Measurements from ENCODE around the gene NF1.
"Not testable (repeated sequence)": the region's sequence is repeated elsewhere in the genome, so short reads cannot be mapped to it uniquely, and the experiment has no call there.

Gene NF1

GRCh38 chr17:31172388-31172787, 77.6 kb downstream of the NF1 start:
- no peak for DNase-seq (ENCODE audit: low read depth in 4 of 4, low spot score in 1 of 4)

GRCh38 chr17:31174215-31174614, 79.4 kb downstream of the NF1 start:
- DNase-seq (ENCODE audit: low read depth in 4 of 4, low spot score in 1 of 4): no peak

GRCh38 chr17:31175237-31175636, 80.5 kb downstream of the NF1 start:
- DNase-seq (ENCODE audit: low read depth in 4 of 4, low spot score in 1 of 4): no peak

GRCh38 chr17:31176143-31176542, 81.4 kb downstream of the NF1 start:
- DNase-seq (ENCODE audit: low read depth in 4 of 4, low spot score in 1 of 4): not testable (repeated sequence)

- DNase-seq (ENCODE audit: low read depth in 4 of 4, low spot score in 1 of 4): not testable (repeated sequence)
These were observed 84.2 kb downstream of the NF1 start for GRCh38 chr17:31178951-31179350.

- DNase-seq (ENCODE audit: low read depth in 4 of 4, low spot score in 1 of 4): no peak
These were observed 100.5 kb downstream of the NF1 start for GRCh38 chr17:31195305-31195704.

- DNase-seq (ENCODE audit: low read depth in 4 of 4, low spot score in 1 of 4): no peak
These were observed 103.2 kb downstream of the NF1 start for GRCh38 chr17:31198026-31198425.

- not testable (repeated sequence) for DNase-seq (ENCODE audit: low read depth in 4 of 4, low spot score in 1 of 4)
These were observed 103.9 kb downstream of the NF1 start for GRCh38 chr17:31198666-31199065.

- DNase-seq (ENCODE audit: low read depth in 4 of 4, low spot score in 1 of 4): no peak
These were observed 105.5 kb downstream of the NF1 start for GRCh38 chr17:31200287-31200686.

GRCh38 chr17:31202968-31203367, 108.2 kb downstream of the NF1 start:
- DNase-seq (ENCODE audit: low read depth in 4 of 4, low spot score in 1 of 4): no peak

GRCh38 chr17:31211352-31212012, 116.7 kb downstream of the NF1 start:
- no peak for DNase-seq (ENCODE audit: low read depth in 4 of 4, low spot score in 1 of 4)

- DNase-seq (ENCODE audit: low read depth in 4 of 4, low spot score in 1 of 4): no peak
These were observed 121.4 kb downstream of the NF1 start for GRCh38 chr17:31216031-31216751.

- DNase-seq (ENCODE audit: low read depth in 4 of 4, low spot score in 1 of 4): no peak
These were observed 129.6 kb downstream of the NF1 start for GRCh38 chr17:31224366-31224765.

GRCh38 chr17:31225831-31226230, 131.1 kb downstream of the NF1 start:
- no peak for DNase-seq (ENCODE audit: low read depth in 4 of 4, low spot score in 1 of 4)

GRCh38 chr17:31226373-31226772, 131.6 kb downstream of the NF1 start:
- DNase-seq (ENCODE audit: low read depth in 4 of 4, low spot score in 1 of 4): no peak

- no peak for DNase-seq (ENCODE audit: low read depth in 4 of 4, low spot score in 1 of 4)
These were observed 132.2 kb downstream of the NF1 start for GRCh38 chr17:31226950-31227349.

GRCh38 chr17:31231852-31232251, 137.1 kb downstream of the NF1 start:
- no peak for DNase-seq (ENCODE audit: low read depth in 4 of 4, low spot score in 1 of 4)

GRCh38 chr17:31235110-31235509, 140.3 kb downstream of the NF1 start:
- DNase-seq (ENCODE audit: low read depth in 4 of 4, low spot score in 1 of 4): no peak

- no peak for DNase-seq (ENCODE audit: low read depth in 4 of 4, low spot score in 1 of 4)
These were observed 141.4 kb downstream of the NF1 start for GRCh38 chr17:31236137-31236536.

- no peak for DNase-seq (ENCODE audit: low read depth in 4 of 4, low spot score in 1 of 4)
These were observed 141.9 kb downstream of the NF1 start for GRCh38 chr17:31236712-31237111.

- no peak for DNase-seq (ENCODE audit: low read depth in 4 of 4, low spot score in 1 of 4)
These were observed 146.3 kb downstream of the NF1 start for GRCh38 chr17:31241116-31241515.

- no peak for DNase-seq (ENCODE audit: low read depth in 4 of 4, low spot score in 1 of 4)
These were observed 154.4 kb downstream of the NF1 start for GRCh38 chr17:31248986-31249834.
